ENCODE measurements around the gene SNX7. TPM values are rescaled to one million over a fixed set of nuclear protein-coding genes. Genes with fewer than 3 reads are reported as not detected.

Gene SNX7
- 46.5 and 54.0 TPM in 2 replicates for total RNA-seq

GRCh38 chr1:98661544-98662355, at the start of gene SNX7:
SNX7 (plus strand) TSS chr1:98661721; CDS start chr1:98661732, 11 bp downstream.

